SK-N-SH treated with all-trans-retinoic acid at 6 μM for 48 hours (cell line): Measurements from ENCODE around the gene KAT7.

Experiments
- ARNTL ChIP-seq: fragments of 450-650 bp; formaldehyde crosslinking; IDR thresholded peaks from 2 replicates; pipeline ENCODE4 v1.5.0; 2020; ENCODE audit warnings: low read depth, mild to moderate bottlenecking, moderate library complexity, borderline replicate concordance
- GLIS3 ChIP-seq: fragments of 250-450 bp; sonication (Bioruptor Pico); IDR thresholded peaks from 2 replicates; pipeline ENCODE4 v1.5.0; 2020; ENCODE audit warnings: mild to moderate bottlenecking, moderate library complexity
- ISL1 ChIP-seq: fragments of 250-450 bp; sonication (Bioruptor Pico); IDR thresholded peaks from 2 replicates; pipeline ENCODE4 v2.1.2; 2022; ENCODE audit warnings: mild to moderate bottlenecking, moderate library complexity
- POU6F1 ChIP-seq: fragments of 250-450 bp; sonication (Bioruptor Pico); IDR thresholded peaks from 2 replicates; pipeline ENCODE4 v1.8.0; 2021; ENCODE audit warnings: low read depth, mild to moderate bottlenecking, moderate library complexity, borderline replicate concordance
- PPARA ChIP-seq: fragments of 250-450 bp; sonication (Bioruptor Pico); IDR thresholded peaks from 2 replicates; pipeline ENCODE4 v1.5.0; 2020; ENCODE audit warnings: mild to moderate bottlenecking, borderline replicate concordance
- SNAI2 ChIP-seq: fragments of 250-450 bp; sonication (Bioruptor Pico); IDR thresholded peaks from 2 replicates; pipeline ENCODE4 v1.5.0; 2020; ENCODE audit warnings: mild to moderate bottlenecking, moderate library complexity
- TCF4 ChIP-seq: fragments of 250-450 bp; sonication (Bioruptor Pico); IDR thresholded peaks from 2 replicates; pipeline ENCODE4 v1.8.0; 2021; ENCODE audit warnings: mild to moderate bottlenecking, moderate library complexity, borderline replicate concordance
- TOX ChIP-seq: fragments of 250-450 bp; sonication (Bioruptor Pico); IDR thresholded peaks from 2 replicates; pipeline ENCODE4 v1.8.0; 2021; ENCODE audit warnings: mild to moderate bottlenecking, moderate library complexity, borderline replicate concordance
- TSHZ2 ChIP-seq: fragments of 250-450 bp; sonication (Bioruptor Pico); IDR thresholded peaks from 2 replicates; pipeline ENCODE4 v1.5.0; 2020; ENCODE audit warnings: mild to moderate bottlenecking, moderate library complexity
- ZC3H10 ChIP-seq: fragments of 250-450 bp; sonication (Bioruptor Pico); IDR thresholded peaks from 2 replicates; pipeline ENCODE4 v1.5.1; 2021; ENCODE audit warnings: mild to moderate bottlenecking, moderate library complexity
- ZFP3 ChIP-seq: fragments of 250-450 bp; sonication (Bioruptor Pico); IDR thresholded peaks from 2 replicates; pipeline ENCODE4 v1.5.0; 2020; ENCODE audit warnings: mild to moderate bottlenecking, moderate library complexity
- ZNF70 ChIP-seq: fragments of 450-650 bp; formaldehyde crosslinking; IDR thresholded peaks from 2 replicates; pipeline ENCODE4 v1.5.0; 2020; ENCODE audit warnings: mild to moderate bottlenecking, moderate library complexity
- TF ChIP-seq, protein P1 (sequence below): fragments of 250-450 bp; sonication (Bioruptor Pico); IDR thresholded peaks from 2 replicates; pipeline ENCODE4 v1.8.0; 2020; ENCODE audit warnings: mild to moderate bottlenecking, moderate library complexity, borderline replicate concordance
- TF ChIP-seq, protein P2 (sequence below): fragments of 250-450 bp; sonication (Bioruptor Pico); IDR thresholded peaks from 2 replicates; pipeline ENCODE4 v1.5.1; 2021; ENCODE audit warnings: mild to moderate bottlenecking, moderate library complexity

GRCh38 chr17:49779156-49779738 lies 9.2 kb upstream of the KAT7 start:
- TF ChIP-seq ARNTL (CRISPR knock-in tag) (no peak), TCF4 (CRISPR knock-in tag) (no peak), ZFP3 (CRISPR knock-in tag) (no peak), ZC3H10 (CRISPR knock-in tag) (no peak), SNAI2 (CRISPR knock-in tag) (no peak), PPARA (no peak), TSHZ2 (CRISPR knock-in tag) (no peak), ISL1 (CRISPR knock-in tag) (no peak), POU6F1 (CRISPR knock-in tag) (no peak), ZNF70 (no peak), GLIS3 (CRISPR knock-in tag) (no peak), TOX (CRISPR knock-in tag) (no peak)
- TF ChIP-seq, protein P1, sequence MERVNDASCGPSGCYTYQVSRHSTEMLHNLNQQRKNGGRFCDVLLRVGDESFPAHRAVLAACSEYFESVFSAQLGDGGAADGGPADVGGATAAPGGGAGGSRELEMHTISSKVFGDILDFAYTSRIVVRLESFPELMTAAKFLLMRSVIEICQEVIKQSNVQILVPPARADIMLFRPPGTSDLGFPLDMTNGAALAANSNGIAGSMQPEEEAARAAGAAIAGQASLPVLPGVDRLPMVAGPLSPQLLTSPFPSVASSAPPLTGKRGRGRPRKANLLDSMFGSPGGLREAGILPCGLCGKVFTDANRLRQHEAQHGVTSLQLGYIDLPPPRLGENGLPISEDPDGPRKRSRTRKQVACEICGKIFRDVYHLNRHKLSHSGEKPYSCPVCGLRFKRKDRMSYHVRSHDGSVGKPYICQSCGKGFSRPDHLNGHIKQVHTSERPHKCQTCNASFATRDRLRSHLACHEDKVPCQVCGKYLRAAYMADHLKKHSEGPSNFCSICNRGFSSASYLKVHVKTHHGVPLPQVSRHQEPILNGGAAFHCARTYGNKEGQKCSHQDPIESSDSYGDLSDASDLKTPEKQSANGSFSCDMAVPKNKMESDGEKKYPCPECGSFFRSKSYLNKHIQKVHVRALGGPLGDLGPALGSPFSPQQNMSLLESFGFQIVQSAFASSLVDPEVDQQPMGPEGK, result no peak
- TF ChIP-seq, protein P2, sequence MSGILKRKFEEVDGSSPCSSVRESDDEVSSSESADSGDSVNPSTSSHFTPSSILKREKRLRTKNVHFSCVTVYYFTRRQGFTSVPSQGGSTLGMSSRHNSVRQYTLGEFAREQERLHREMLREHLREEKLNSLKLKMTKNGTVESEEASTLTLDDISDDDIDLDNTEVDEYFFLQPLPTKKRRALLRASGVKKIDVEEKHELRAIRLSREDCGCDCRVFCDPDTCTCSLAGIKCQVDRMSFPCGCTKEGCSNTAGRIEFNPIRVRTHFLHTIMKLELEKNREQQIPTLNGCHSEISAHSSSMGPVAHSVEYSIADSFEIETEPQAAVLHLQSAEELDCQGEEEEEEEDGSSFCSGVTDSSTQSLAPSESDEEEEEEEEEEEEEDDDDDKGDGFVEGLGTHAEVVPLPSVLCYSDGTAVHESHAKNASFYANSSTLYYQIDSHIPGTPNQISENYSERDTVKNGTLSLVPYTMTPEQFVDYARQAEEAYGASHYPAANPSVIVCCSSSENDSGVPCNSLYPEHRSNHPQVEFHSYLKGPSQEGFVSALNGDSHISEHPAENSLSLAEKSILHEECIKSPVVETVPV (CRISPR knock-in tag), result no peak
